ENCODE data around the gene EPB41. TPM values are rescaled to one million over a fixed set of nuclear protein-coding genes. Genes with fewer than 3 reads are reported as not detected.

The EPB41 gene
- total and polyA plus RNA-seq, 9 of the 15 experiments (the other 6 are each of a cell fraction or from before 2014, with no cell fraction given) = 3.7 to 213 (median 141) TPM

DNA sequence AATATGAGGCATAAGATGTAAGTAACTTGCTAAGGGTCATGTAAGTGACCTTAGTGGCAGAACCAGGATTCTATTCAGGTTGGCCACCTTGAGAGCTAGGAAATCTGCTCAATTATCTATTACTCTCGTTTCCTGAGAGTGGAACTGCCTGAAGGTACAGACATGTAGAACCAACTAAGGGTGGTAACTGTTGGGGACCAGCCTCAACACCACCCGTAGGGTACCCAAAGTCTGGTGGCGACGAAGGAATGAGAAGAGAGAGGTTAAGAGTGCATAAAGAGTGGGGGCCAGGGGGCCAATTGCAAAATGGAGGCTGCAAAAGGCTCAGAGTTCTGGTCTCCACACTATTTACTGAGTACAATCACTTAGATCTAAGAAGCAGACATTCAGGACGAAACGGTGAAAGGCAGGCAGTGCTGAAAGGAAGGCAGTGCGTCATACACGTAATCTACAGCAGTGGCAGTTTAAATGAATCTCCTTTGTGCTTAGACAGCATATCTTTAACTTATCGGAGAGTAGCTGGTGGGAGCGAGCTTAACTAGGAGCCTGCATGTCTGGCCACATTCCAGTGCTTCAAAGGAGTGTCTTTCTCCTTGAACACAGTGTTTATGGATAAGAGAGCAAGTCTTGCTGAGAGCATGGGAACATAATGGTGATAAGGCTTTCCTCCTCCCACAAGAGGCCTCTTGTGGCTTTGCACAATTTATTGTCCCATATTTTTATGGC, 242.3 kb downstream of the EPB41 start (continued):
- TF ChIP-seq ZBTB12 (CRISPR knock-in tag; IDR thresholded peaks at IDR 0.05) (peak; percentile 75), PCBP2 (IDR thresholded peaks at IDR 0.05; ENCODE audit: low read depth, low read length, poor library complexity, severe bottlenecking) (no peak), TBP (optimal IDR thresholded peaks at IDR 0.05; ENCODE audit: low read depth, low read length) (no peak), YY1 (IDR thresholded peaks at IDR 0.05; ENCODE audit: borderline replicate concordance in 1 of 3, control insufficient read depth in 1 of 3, extremely low read depth in 1 of 3, insufficient read depth in 3 of 3, insufficient read length in 1 of 3, insufficient replicate concordance in 2 of 3, low read depth in 1 of 3, low read length in 2 of 3) (peak in 1 of 3 experiments; percentile 57), CTBP1 (IDR thresholded peaks at IDR 0.05; ENCODE audit: borderline replicate concordance) (peak; percentile 93), GTF2A2 (tag; IDR thresholded peaks at IDR 0.05) (no peak), NRF1 (conservative IDR thresholded peaks at IDR 0.05 in 1 of 2, IDR thresholded peaks at IDR 0.05 in 1 of 2) (peak; percentile 45 to 52), SMARCC2 (IDR thresholded peaks at IDR 0.05; ENCODE audit: low read depth) (peak; percentile 92), CBFA2T2 (conservative IDR thresholded peaks at IDR 0.05) (peak; percentile 97), TARDBP (IDR thresholded peaks at IDR 0.05) (no peak), FOXK1 (CRISPR knock-in tag; IDR thresholded peaks at IDR 0.05; ENCODE audit: borderline replicate concordance) (no peak), HNRNPLL (IDR thresholded peaks at IDR 0.05; ENCODE audit: low read depth, low read length, poor library complexity, severe bottlenecking) (peak; percentile 91), ATF7 (IDR thresholded peaks at IDR 0.05) (peak; percentile 96), SIN3B (IDR thresholded peaks at IDR 0.05; ENCODE audit: low read depth) (no peak), ZNF3 (CRISPR knock-in tag; IDR thresholded peaks at IDR 0.05) (no peak), ZNF347 (CRISPR knock-in tag; IDR thresholded peaks at IDR 0.05; ENCODE audit: low read depth) (no peak), ZNF561 (CRISPR knock-in tag; conservative IDR thresholded peaks at IDR 0.05) (no peak), JUNB (CRISPR knock-in tag; conservative IDR thresholded peaks at IDR 0.05) (no peak), NR0B1 (IDR thresholded peaks at IDR 0.05; ENCODE audit: partially characterized antibody) (no peak), NR2F6 (CRISPR knock-in tag; IDR thresholded peaks at IDR 0.05) (no peak)
- TF ChIP-seq, protein P1, sequence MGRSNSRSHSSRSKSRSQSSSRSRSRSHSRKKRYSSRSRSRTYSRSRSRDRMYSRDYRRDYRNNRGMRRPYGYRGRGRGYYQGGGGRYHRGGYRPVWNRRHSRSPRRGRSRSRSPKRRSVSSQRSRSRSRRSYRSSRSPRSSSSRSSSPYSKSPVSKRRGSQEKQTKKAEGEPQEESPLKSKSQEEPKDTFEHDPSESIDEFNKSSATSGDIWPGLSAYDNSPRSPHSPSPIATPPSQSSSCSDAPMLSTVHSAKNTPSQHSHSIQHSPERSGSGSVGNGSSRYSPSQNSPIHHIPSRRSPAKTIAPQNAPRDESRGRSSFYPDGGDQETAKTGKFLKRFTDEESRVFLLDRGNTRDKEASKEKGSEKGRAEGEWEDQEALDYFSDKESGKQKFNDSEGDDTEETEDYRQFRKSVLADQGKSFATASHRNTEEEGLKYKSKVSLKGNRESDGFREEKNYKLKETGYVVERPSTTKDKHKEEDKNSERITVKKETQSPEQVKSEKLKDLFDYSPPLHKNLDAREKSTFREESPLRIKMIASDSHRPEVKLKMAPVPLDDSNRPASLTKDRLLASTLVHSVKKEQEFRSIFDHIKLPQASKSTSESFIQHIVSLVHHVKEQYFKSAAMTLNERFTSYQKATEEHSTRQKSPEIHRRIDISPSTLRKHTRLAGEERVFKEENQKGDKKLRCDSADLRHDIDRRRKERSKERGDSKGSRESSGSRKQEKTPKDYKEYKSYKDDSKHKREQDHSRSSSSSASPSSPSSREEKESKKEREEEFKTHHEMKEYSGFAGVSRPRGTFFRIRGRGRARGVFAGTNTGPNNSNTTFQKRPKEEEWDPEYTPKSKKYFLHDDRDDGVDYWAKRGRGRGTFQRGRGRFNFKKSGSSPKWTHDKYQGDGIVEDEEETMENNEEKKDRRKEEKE (IDR thresholded peaks at IDR 0.05; ENCODE audit: borderline replicate concordance in 1 of 2, control insufficient read depth in 1 of 2, low read depth in 2 of 2, low read length in 1 of 2) = peak in 1 of 2 experiments; percentile 76; a peak in 1 of 4 replicates
